ENCODE results near the gene CASP9. TPM values are rescaled to one million over a fixed set of nuclear protein-coding genes. Genes with fewer than 3 reads are reported as not detected.

The CASP9 gene
- total RNA-seq, 4 donors from 2014 or later: 4.9 to 8.5 (median 6.5) TPM

DNA sequence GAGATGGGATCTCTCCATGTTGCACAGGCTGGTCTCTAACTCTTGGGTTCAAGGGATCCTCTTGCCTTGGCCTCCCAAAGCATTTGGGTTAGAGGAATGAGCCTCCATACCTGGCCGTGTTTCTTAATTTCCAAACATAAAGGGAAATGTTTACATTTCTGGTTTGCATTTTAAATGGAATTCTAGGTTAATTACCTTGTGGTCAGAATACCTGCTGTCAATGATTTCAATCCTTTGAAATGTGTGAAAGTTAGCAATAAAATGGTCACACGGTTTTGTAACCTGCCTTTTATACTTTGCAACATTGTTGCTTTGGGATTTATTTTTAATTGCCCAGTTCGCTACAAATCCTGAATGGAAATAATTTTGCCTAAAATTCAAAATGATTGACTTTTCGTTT is 34.5 kb upstream of the CASP9 start:
- TF ChIP-seq, protein P1, sequence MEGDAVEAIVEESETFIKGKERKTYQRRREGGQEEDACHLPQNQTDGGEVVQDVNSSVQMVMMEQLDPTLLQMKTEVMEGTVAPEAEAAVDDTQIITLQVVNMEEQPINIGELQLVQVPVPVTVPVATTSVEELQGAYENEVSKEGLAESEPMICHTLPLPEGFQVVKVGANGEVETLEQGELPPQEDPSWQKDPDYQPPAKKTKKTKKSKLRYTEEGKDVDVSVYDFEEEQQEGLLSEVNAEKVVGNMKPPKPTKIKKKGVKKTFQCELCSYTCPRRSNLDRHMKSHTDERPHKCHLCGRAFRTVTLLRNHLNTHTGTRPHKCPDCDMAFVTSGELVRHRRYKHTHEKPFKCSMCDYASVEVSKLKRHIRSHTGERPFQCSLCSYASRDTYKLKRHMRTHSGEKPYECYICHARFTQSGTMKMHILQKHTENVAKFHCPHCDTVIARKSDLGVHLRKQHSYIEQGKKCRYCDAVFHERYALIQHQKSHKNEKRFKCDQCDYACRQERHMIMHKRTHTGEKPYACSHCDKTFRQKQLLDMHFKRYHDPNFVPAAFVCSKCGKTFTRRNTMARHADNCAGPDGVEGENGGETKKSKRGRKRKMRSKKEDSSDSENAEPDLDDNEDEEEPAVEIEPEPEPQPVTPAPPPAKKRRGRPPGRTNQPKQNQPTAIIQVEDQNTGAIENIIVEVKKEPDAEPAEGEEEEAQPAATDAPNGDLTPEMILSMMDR (IDR thresholded peaks at IDR 0.05): no peak
- no peak for TF ChIP-seq POLR2A (IDR thresholded peaks at IDR 0.05)
- no peak overlapping the region for H3K4me3 ChIP-seq (ENCODE audit: low read depth, poor library complexity, severe bottlenecking)
- DNase-seq (ENCODE audit: low spot score in 2 of 2): no peak
- intact Hi-C loops (cut with DNase I; ENCODE audit: low total_unique reads): no loop called here
- WGBS, 2 donors: 91 to 92% methylated on average over 4 of the region's 4 CpGs

DNA sequence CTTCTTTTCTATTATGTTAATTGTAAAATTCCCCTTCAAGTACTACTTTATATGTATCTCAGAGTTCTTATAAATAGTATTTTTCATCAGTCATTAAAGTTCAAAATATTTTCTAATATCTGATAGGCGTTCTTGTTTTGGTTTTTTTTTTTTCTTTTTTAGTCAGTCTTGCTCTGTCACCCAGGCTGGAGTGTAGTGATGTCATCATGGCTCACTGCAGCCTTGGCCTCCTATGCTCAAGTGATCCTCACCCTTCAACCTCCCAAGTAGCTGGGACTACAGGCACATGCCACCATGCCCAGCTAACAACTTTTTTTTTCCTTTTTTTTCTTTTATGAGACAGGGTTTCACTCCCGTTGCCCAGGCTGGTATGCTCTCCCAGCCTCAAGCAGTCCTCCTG is 33.6 kb upstream of the CASP9 start:
- intact Hi-C loops (cut with DNase I; ENCODE audit: low total_unique reads): no loop called here
- DNase-seq (ENCODE audit: low spot score in 2 of 2): peak in 1 of 2 donors; percentile 15
- H3K4me3 ChIP-seq (ENCODE audit: low read depth, poor library complexity, severe bottlenecking): no peak overlapping the region
- WGBS, 2 donors: 90 to 98% methylated on average over 2 of the region's 2 CpGs
- no peak for TF ChIP-seq POLR2A (IDR thresholded peaks at IDR 0.05)
- TF ChIP-seq, protein P1 (IDR thresholded peaks at IDR 0.05): no peak

DNA sequence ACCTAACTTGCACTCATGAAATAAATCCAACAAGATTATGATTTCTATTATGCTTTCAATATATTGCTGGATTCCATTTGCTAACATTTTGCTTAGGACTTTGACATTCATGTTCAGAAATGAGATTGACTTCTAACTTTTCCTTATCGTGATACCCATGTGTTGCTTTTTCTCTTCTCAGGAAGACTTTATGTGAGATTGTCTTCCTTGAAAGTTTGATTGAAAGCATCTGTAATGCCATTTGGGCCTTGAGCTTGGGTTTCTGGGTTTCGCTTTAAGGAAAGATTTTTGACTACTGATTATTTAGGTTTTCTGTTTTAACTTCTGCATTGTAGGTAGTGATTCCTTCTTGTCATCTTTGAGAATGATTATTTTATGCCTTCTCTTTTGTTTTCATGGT is 33.0 kb upstream of the CASP9 start:
- 81 to 97% methylated on average over 2 of the region's 2 CpGs for WGBS, 2 donors
- H3K4me3 ChIP-seq (ENCODE audit: low read depth, poor library complexity, severe bottlenecking): no peak overlapping the region
- DNase-seq (ENCODE audit: low spot score in 2 of 2): no peak
- no peak for TF ChIP-seq POLR2A (IDR thresholded peaks at IDR 0.05)
- intact Hi-C loops (cut with DNase I; ENCODE audit: low total_unique reads): no loop called here

DNA sequence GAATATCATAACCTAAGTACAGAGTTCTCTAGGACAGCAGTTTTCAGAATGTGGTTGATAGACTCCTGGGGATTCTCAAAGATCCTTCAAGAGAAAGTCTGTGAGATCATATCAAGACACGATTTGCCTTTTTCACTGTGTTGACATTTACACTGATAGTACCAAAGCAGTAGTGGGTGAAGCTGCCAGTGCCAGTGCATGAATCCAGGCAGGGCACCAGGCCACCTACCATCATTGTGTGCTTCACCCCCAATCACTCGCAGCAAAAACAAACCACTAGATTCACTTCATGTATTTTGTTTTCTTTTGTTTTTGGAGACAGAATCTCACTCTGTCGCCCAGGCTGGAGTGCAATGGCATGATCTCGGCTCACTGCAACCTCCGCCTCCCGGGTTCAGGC is 26.6 kb upstream of the CASP9 start:
- intact Hi-C loops (cut with DNase I; ENCODE audit: low total_unique reads): no loop called here
- TF ChIP-seq POLR2A (IDR thresholded peaks at IDR 0.05): no peak
- TF ChIP-seq, protein P1 (IDR thresholded peaks at IDR 0.05): no peak
- peak in 1 of 2 donors; percentile 37 for DNase-seq (ENCODE audit: low spot score in 2 of 2)
- no peak overlapping the region for H3K4me3 ChIP-seq (ENCODE audit: low read depth, poor library complexity, severe bottlenecking)
- WGBS, 2 donors: 83 to 89% methylated on average over 6 of the region's 6 CpGs

DNA sequence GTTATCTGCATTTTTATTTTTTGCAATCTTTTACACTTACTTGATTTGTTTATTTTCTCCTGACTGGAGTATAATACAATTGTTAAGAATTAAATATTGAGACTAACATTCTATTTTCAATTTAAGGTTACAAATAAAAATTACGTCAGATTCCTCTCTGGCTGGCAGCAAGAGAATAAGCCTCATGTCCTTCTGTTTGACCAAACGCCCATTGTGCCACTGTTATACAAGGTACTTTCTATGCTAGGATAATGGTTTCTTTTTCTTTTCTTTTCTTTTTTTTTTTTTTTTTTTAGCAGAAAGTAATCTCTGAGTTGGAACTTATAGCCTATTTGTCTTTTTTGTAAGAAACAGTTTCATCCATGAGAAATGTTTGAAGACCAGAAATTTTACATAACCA is 22.6 kb upstream of the CASP9 start:
- no peak for TF ChIP-seq POLR2A (IDR thresholded peaks at IDR 0.05)
- TF ChIP-seq, protein P1 (IDR thresholded peaks at IDR 0.05): no peak
- WGBS, 2 donors: 89 to 95% methylated on average over 2 of the region's 2 CpGs
- DNase-seq (ENCODE audit: low spot score in 2 of 2): peak in 1 of 2 donors; percentile 2
- no peak overlapping the region for H3K4me3 ChIP-seq (ENCODE audit: low read depth, poor library complexity, severe bottlenecking)
- intact Hi-C loops (cut with DNase I; ENCODE audit: low total_unique reads): no loop called here

DNA sequence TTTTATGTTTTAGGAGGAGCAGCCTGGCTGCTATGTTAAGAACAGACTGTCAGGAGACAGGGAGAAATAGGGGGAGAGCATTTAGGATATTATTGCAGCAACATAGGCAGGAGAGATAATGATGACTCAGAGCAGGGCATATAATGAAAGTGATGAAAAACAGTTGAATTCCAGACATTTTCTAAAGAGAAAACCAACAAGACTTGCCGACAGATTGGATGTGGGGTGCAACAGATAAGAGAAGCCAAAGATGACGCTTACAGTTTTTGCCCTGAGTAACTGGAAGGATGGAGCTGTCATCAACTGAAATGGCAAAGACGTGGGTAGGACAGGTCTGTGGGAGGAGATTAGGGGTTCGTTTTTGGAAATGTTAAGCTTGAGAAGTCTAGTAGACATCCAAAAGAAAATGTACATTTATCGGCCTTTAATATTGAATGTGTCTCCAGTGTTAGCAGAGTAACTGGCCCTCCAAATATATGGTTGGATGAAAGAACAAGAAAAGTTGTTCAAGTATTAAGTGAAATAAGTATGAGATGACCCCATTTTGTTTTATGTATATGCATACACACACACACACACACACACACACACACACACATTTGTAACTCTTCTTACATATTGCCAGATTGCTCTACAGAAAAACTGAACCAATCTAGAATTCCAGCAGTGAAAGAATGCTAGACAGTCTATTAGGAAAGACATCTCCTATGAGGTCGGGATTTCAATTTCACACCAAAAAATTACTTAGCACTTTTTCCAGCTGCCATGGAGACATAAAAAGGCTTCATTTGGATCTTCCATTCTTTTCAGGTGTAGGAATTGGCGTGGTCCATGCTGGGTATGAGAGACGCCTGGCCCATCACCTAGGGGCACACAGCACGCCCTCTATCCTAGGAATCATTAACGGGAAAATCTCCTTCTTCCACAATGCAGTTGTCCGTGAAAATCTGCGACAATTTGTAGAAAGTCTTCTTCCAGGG is 19.9 kb upstream of the CASP9 start:
- WGBS, 2 donors: 93% methylated on average over 12 of the region's 12 CpGs
- DNase-seq (ENCODE audit: low spot score in 2 of 2): peak in 1 of 2 donors; percentile 40
- intact Hi-C loops (cut with DNase I; ENCODE audit: low total_unique reads): no loop called here
- H3K4me3 ChIP-seq (ENCODE audit: low read depth, poor library complexity, severe bottlenecking): no peak overlapping the region
- no peak for TF ChIP-seq POLR2A (IDR thresholded peaks at IDR 0.05)
- TF ChIP-seq, protein P1 (IDR thresholded peaks at IDR 0.05): no peak

Measured in lower leg skin (tissue), 4 donors.